ENCODE results near the gene SLX9. TPM values are rescaled to one million over a fixed set of nuclear protein-coding genes. Genes with fewer than 3 reads are reported as not detected.

Gene SLX9
- total and polyA plus RNA-seq, 2 experiments from 2014 or later, result 24.7 to 31.2 TPM

- TF ChIP-seq CTCF (IDR thresholded peaks at IDR 0.05; ENCODE audit: low read depth, low read length), result peak; percentile 98
- peak; percentile 62 to 65 for DNase-seq (ENCODE audit: low read depth in 1 of 2, low spot score in 1 of 2)
- Histone ChIP-seq H3K27ac (no peak overlapping the region), H3K9me3 (ENCODE audit: low read depth) (no peaks in the 10 kb centered on the region), H3K4me3 (no peak overlapping the region), H3K36me3 (no peaks in the 10 kb centered on the region), H3K4me1 (ENCODE audit: low read depth) (no peaks in the 10 kb centered on the region), H3K27me3 (no peaks in the 10 kb centered on the region)
Observed at GRCh38 chr21:44892536-44893277, 47.1 kb upstream of the SLX9 start.

GRCh38 chr21:44893278-44893556 lies 46.6 kb upstream of the SLX9 start:
- no peak overlapping the region for H3K27ac ChIP-seq
- no peak overlapping the region for H3K4me3 ChIP-seq
- H3K27me3 ChIP-seq, result no peaks in the 10 kb centered on the region
- no peaks in the 10 kb centered on the region for H3K9me3 ChIP-seq (ENCODE audit: low read depth)
- TF ChIP-seq CTCF (IDR thresholded peaks at IDR 0.05; ENCODE audit: low read depth, low read length), result no peak
- no peaks in the 10 kb centered on the region for H3K4me1 ChIP-seq (ENCODE audit: low read depth)
- no peaks in the 10 kb centered on the region for H3K36me3 ChIP-seq
- DNase-seq (ENCODE audit: low read depth in 1 of 2, low spot score in 1 of 2), result no peak

GRCh38 chr21:44893948-44894656 lies 45.7 kb upstream of the SLX9 start:
- H3K36me3 ChIP-seq, result no peaks in the 10 kb centered on the region
- no peak for DNase-seq (ENCODE audit: low read depth in 1 of 2, low spot score in 1 of 2)
- H3K27ac ChIP-seq, result no peak overlapping the region
- no peaks in the 10 kb centered on the region for H3K4me1 ChIP-seq (ENCODE audit: low read depth)
- TF ChIP-seq CTCF (IDR thresholded peaks at IDR 0.05; ENCODE audit: low read depth, low read length), result no peak
- no peak overlapping the region for H3K4me3 ChIP-seq
- H3K27me3 ChIP-seq, result no peaks in the 10 kb centered on the region
- H3K9me3 ChIP-seq (ENCODE audit: low read depth), result no peaks in the 10 kb centered on the region

- Histone ChIP-seq H3K4me3 (no peak overlapping the region), H3K27me3 (no peaks in the 10 kb centered on the region), H3K36me3 (no peaks in the 10 kb centered on the region), H3K9me3 (ENCODE audit: low read depth) (no peaks in the 10 kb centered on the region), H3K4me1 (ENCODE audit: low read depth) (no peaks in the 10 kb centered on the region), H3K27ac (no peak overlapping the region)
- no peak for TF ChIP-seq CTCF (IDR thresholded peaks at IDR 0.05; ENCODE audit: low read depth, low read length)
- no peak for DNase-seq (ENCODE audit: low read depth in 1 of 2, low spot score in 1 of 2)
Observed at GRCh38 chr21:44894687-44895302, 45.0 kb upstream of the SLX9 start.

- no peaks in the 10 kb centered on the region for H3K27me3 ChIP-seq
Observed at GRCh38 chr21:44895859-44896258, 44.0 kb upstream of the SLX9 start.

More at GRCh38 chr21:44895859-44896258, 44.0 kb upstream of the SLX9 start:
- TF ChIP-seq CTCF (IDR thresholded peaks at IDR 0.05; ENCODE audit: low read depth, low read length), result no peak
- DNase-seq (ENCODE audit: low read depth in 1 of 2, low spot score in 1 of 2), result no peak
- Histone ChIP-seq H3K4me3 (no peak overlapping the region), H3K36me3 (no peaks in the 10 kb centered on the region), H3K9me3 (ENCODE audit: low read depth) (no peaks in the 10 kb centered on the region), H3K27ac (no peak overlapping the region), H3K4me1 (ENCODE audit: low read depth) (no peaks in the 10 kb centered on the region)

All from cardiac muscle cell (in vitro differentiated cells and primary cell).